NT2/D1 (cell line): ENCODE measurements around the gene MYO1G.

Experiments used
- SUZ12 ChIP-seq: IDR thresholded peaks from 2 replicates; pipeline ENCODE4 v1.6.1; 2011; ENCODE audit not compliant: insufficient read length, insufficient read depth; ENCODE audit errors: extremely low read depth
- ZNF274 ChIP-seq: IDR thresholded peaks from 2 replicates; pipeline ENCODE4 v1.6.1; 2011; ENCODE audit warnings: mild to moderate bottlenecking, low read depth, low read length

DNA sequence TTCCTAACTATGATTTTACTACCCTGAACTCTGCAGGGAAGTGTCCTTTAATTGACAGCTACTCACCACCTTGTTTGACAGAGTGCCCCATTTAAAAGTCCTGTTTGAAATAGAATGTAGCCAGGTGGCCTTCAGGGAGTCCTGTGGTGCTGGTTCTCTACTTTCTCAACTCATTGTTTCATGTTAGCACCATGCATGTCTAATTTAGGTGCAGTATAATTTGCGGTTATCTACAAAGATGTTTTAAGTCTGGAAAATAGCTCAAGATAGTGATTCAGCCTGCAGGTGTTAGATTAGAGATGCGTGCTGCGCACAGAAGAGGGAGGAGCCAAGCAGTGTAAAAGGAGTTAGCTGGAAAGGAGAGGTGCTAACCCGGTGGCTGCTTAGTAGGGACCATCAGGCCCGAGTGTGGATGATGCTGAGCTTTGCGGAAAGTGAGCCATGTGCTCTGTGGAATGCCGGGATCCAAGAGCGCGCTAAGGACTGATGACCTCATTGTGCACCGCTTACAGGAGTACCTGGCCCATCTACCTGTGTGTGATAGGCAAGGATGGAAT lies 22.4 kb upstream of the MYO1G start:
- no peak for TF ChIP-seq SUZ12
- TF ChIP-seq ZNF274: no peak
